Osteoblast (primary cell): ENCODE results near the gene ZNF304. TPM values are rescaled to one million over a fixed set of nuclear protein-coding genes. Genes with fewer than 3 reads are reported as not detected.

Experiments
- DNase-seq: peaks from one replicate; pipeline ENCODE4 v3.0.0; 2011; ENCODE audit warnings: low spot score, mixed read lengths; ENCODE audit not compliant: insufficient read length; ENCODE audit errors: missing footprints
- H2AFZ ChIP-seq: 2 replicates; pipeline ENCODE4 v1.6.0; 2011; ENCODE audit warnings: mild to moderate bottlenecking, low read length
- H3K27ac ChIP-seq: 2 replicates; pipeline ENCODE4 v1.5.1; 2011; ENCODE audit warnings: mild to moderate bottlenecking, low read depth, low read length, moderate library complexity
- H3K27me3 ChIP-seq: 2 replicates; pipeline ENCODE4 v1.6.0; 2012; ENCODE audit warnings: mild to moderate bottlenecking, control low read depth, inconsistent platforms, low read length, moderate library complexity; ENCODE audit not compliant: insufficient read depth
- H3K36me3 ChIP-seq: 2 replicates; pipeline ENCODE4 v1.5.1; 2011; ENCODE audit warnings: mild to moderate bottlenecking, low read length, control low read depth, moderate library complexity; ENCODE audit not compliant: insufficient read depth
- H3K4me1 ChIP-seq: 2 replicates; pipeline ENCODE4 v1.5.1; 2011; ENCODE audit warnings: mild to moderate bottlenecking, low read length, control low read depth, moderate library complexity; ENCODE audit not compliant: insufficient read depth
- H3K4me2 ChIP-seq: 2 replicates; pipeline ENCODE4 v1.6.0; 2011; ENCODE audit warnings: mild to moderate bottlenecking, low read length; ENCODE audit not compliant: insufficient read depth
- H3K4me3 ChIP-seq: fragments of 200-600 bp; sonication (generic); 3 replicates; pipeline ENCODE4 v1.5.1; 2012; ENCODE audit warnings: mild to moderate bottlenecking, low read length, inconsistent platforms; ENCODE audit not compliant: insufficient read depth
- H3K79me2 ChIP-seq: 2 replicates; pipeline ENCODE4 v1.6.0; 2012; ENCODE audit warnings: mild to moderate bottlenecking, low read length, control low read depth, inconsistent platforms; ENCODE audit not compliant: insufficient read depth
- H3K9me3 ChIP-seq: 2 replicates; pipeline ENCODE4 v1.5.1; 2011; ENCODE audit warnings: low read depth, low read length, control low read depth
- H4K20me1 ChIP-seq: 2 replicates; pipeline ENCODE4 v1.6.0; 2012; ENCODE audit warnings: mild to moderate bottlenecking, low read length, control low read depth; ENCODE audit not compliant: insufficient read depth
- total RNA-seq: library from RNA; depleted of rRNA; stranded (reverse); fragments of >200 nt; gene quantifications from 2 replicates; pipeline ENCODE4 v1.2.3, GENCODE V29; 2012
- TF ChIP-seq, protein P1 (sequence below): IDR thresholded peaks from 2 replicates; pipeline ENCODE4 v1.5.1; 2011; ENCODE audit warnings: mild to moderate bottlenecking, low read depth, low read length, moderate library complexity; ENCODE audit errors: extremely low read depth

Gene ZNF304
- total RNA-seq, 1 donor, result 11.6 TPM

DNA sequence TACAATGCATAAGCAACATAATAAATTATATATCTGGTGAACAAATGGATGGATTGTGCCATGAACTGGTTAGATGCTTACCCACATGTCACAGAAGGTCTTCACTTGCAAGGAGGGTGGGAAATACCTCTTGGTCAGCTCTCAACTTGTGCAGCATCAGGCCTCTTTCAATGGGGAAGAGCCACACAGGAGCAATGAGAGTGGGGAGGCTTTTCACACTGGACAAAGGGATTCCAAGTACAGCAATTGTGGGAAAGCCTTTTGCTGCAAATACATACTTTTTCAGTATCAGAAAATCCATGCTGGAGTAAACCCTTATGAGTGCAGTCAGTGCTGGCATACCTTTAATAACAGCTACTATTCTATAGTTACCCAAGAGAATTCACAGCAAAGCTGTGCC is 42.6 kb upstream of the ZNF304 start:
- Histone ChIP-seq H3K27me3 (no peaks in the 10 kb centered on the region), H3K27ac (no peak overlapping the region), H3K79me2 (peaks cover 4% of the 10 kb centered on the region), H3K4me3 (no peak overlapping the region), H2AFZ (no peak overlapping the region), H3K4me1 (no peaks in the 10 kb centered on the region), H3K9me3 (no peaks in the 10 kb centered on the region), H3K4me2 (no peak overlapping the region), H3K36me3 (peaks cover 5% of the 10 kb centered on the region), H4K20me1 (no peaks in the 10 kb centered on the region)
- no peak for DNase-seq
- TF ChIP-seq, protein P1, sequence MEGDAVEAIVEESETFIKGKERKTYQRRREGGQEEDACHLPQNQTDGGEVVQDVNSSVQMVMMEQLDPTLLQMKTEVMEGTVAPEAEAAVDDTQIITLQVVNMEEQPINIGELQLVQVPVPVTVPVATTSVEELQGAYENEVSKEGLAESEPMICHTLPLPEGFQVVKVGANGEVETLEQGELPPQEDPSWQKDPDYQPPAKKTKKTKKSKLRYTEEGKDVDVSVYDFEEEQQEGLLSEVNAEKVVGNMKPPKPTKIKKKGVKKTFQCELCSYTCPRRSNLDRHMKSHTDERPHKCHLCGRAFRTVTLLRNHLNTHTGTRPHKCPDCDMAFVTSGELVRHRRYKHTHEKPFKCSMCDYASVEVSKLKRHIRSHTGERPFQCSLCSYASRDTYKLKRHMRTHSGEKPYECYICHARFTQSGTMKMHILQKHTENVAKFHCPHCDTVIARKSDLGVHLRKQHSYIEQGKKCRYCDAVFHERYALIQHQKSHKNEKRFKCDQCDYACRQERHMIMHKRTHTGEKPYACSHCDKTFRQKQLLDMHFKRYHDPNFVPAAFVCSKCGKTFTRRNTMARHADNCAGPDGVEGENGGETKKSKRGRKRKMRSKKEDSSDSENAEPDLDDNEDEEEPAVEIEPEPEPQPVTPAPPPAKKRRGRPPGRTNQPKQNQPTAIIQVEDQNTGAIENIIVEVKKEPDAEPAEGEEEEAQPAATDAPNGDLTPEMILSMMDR, result no peak

DNA sequence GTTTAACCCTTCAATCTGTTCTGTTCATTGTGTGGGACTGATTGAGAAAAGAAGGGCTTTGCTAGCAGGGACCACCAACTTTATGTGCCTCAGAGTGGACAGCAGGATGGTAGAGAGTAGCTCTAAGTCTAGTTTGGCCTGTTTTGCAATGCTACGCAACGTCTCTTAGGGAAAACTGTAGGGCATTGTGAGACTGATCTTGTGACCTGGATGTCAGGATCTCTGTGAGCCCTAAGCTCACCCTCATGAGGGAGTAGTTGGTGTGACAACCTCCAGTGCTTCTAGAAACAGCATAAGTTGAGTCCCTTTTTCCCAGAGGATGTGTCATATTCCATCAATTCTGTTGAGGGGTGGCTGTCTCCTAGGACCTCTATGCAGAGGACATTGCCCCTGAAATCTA is 40.3 kb upstream of the ZNF304 start:
- Histone ChIP-seq H3K36me3 (no peaks in the 10 kb centered on the region), H3K4me2 (no peak overlapping the region), H3K4me3 (no peak overlapping the region), H3K79me2 (no peaks in the 10 kb centered on the region), H3K27me3 (peaks cover 4% of the 10 kb centered on the region), H4K20me1 (no peaks in the 10 kb centered on the region), H3K4me1 (no peaks in the 10 kb centered on the region), H3K27ac (no peak overlapping the region), H2AFZ (no peak overlapping the region), H3K9me3 (no peaks in the 10 kb centered on the region)
- DNase-seq, result no peak
- TF ChIP-seq, protein P1, result no peak

DNA sequence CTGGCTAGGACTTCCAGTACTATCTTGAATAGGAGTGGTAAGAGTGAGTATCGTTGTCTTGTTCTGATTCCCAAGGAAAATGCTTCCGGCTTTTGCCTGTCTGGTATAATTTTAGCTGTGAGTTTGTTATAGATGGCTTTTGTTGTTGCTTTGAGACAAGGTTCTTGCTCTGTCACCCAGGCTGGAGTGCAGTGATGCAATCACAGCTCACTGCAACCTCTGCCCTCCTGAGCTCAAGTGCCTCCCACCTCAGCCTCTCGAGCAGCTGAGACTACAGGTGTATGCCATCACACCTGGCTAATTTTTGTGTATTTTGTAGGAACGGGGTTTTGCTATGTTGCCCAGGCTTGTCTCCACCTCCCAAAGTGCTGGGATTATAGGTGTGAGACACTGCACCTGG is 36.9 kb upstream of the ZNF304 start:
- TF ChIP-seq, protein P1, result no peak

DNA sequence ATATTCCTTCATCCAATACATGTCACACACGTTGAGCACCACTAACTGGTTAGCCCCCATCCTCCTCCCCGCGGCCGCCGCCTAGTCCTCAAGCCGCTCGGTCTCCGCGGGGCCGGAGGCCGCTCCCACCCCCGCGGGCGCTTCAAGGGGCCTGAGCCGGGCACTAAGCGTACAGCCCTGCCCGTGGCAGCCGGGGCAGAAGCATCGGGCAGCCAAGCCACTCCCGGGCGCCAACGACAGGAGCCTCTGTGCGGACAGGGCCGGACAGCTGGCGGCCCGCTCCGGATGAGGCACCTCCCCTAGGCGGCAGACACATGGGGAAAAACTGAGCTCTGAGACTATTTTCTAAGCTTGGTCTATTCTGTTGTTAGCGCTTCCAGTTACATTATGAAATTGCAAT is 33.6 kb upstream of the ZNF304 start:
- H2AFZ ChIP-seq, result peak overlapping the region; percentile 61
- DNase-seq, result no peak
- no peak overlapping the region for H3K4me2 ChIP-seq
- TF ChIP-seq, protein P1, result no peak
- no peaks in the 10 kb centered on the region for H4K20me1 ChIP-seq
- H3K36me3 ChIP-seq, result no peaks in the 10 kb centered on the region
- peaks cover 13% of the 10 kb centered on the region for H3K27me3 ChIP-seq
- H3K27ac ChIP-seq, result no peak overlapping the region
- peaks cover 10% of the 10 kb centered on the region for H3K4me1 ChIP-seq
- H3K4me3 ChIP-seq, result peak overlapping the region; percentile 55
- H3K79me2 ChIP-seq, result peaks cover 22% of the 10 kb centered on the region
- H3K9me3 ChIP-seq, result no peaks in the 10 kb centered on the region

More for the DNA sequence above, 36.9 kb upstream of the ZNF304 start:
- no peaks in the 10 kb centered on the region for H3K79me2 ChIP-seq
- no peak overlapping the region for H3K27ac ChIP-seq
- H3K27me3 ChIP-seq, result peaks cover 13% of the 10 kb centered on the region
- no peaks in the 10 kb centered on the region for H3K4me1 ChIP-seq
- H2AFZ ChIP-seq, result no peak overlapping the region
- H4K20me1 ChIP-seq, result no peaks in the 10 kb centered on the region
- no peak overlapping the region for H3K4me3 ChIP-seq
- H3K4me2 ChIP-seq, result no peak overlapping the region
- no peak for DNase-seq
- no peaks in the 10 kb centered on the region for H3K9me3 ChIP-seq
- no peaks in the 10 kb centered on the region for H3K36me3 ChIP-seq
